ENCODE data around the gene BBS9. TPM values are rescaled to one million over a fixed set of nuclear protein-coding genes. Genes with fewer than 3 reads are reported as not detected.

BBS9 gene
- total RNA-seq, 1 experiment from 2014 or later, result 26.4 TPM

DNA sequence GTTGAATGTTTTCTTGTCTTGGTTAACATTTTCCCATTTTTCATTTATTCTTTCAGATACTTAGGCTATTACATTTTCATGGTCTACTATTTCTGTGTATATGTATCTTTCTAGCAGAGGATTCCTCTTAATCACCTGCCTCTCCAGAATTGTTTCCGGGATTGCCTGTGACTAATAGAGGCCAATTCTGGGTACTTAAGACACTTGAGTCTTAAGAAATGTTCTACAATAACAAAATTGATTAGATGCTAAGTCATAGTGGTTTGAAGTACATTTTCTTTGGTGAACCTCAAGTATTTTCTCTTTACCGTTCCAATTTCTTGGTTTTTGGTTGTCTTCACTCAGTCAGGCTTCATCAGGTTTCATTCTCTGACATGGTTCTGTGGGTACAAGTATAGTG is 26.4 kb downstream of the BBS9 start:
- H3K9me3 Mint-ChIP-seq, result no peaks in the 10 kb centered on the region
- Histone ChIP-seq H3K4me1 (ENCODE audit: insufficient read depth, low read length) (no peaks in the 10 kb centered on the region), H4K5ac (ENCODE audit: insufficient read length, low read depth, low read length) (no peak overlapping the region), H3K27me3 (ENCODE audit: insufficient read depth, low read length) (no peaks in the 10 kb centered on the region), H3K27ac (ENCODE audit: insufficient read length, low read depth, low read length) (no peak overlapping the region), H4K8ac (replicated peaks; ENCODE audit: insufficient read length, low read depth, low read length) (no peak overlapping the region), H2BK15ac (ENCODE audit: low read depth, low read length) (no peak overlapping the region), H3K23ac (ENCODE audit: insufficient read length, low read depth, low read length) (no peak overlapping the region), H3T11ph (ENCODE audit: low read length) (no peak overlapping the region), H3K9ac (ENCODE audit: extremely low read depth, insufficient read length, low read length) (no peak overlapping the region), H4K91ac (ENCODE audit: insufficient read length, low read depth, low read length) (no peak overlapping the region), H2BK5ac (ENCODE audit: insufficient read length, low read length) (no peak overlapping the region), H3K4me2 (ENCODE audit: insufficient read depth, insufficient read length, low read length) (no peak overlapping the region), H3K4ac (ENCODE audit: low read depth, low read length) (no peak overlapping the region), H2AK5ac (ENCODE audit: insufficient read length, low read length) (no peak overlapping the region), H3K14ac (ENCODE audit: insufficient read depth, low read length) (no peak overlapping the region), H3K23me2 (ENCODE audit: insufficient read length, low read depth, low read length, poor library complexity, severe bottlenecking) (no peaks in the 10 kb centered on the region), H3K9me3 (ENCODE audit: control insufficient read depth, low read depth, low read length) (no peaks in the 10 kb centered on the region), H3K18ac (ENCODE audit: insufficient read length, low read depth, low read length) (no peak overlapping the region), H3K79me2 (ENCODE audit: insufficient read depth, low read length) (no peaks in the 10 kb centered on the region), H2BK120ac (ENCODE audit: low read depth, low read length, poor library complexity, severe bottlenecking) (no peak overlapping the region), H4K20me1 (ENCODE audit: control insufficient read depth, insufficient read depth, insufficient read length) (no peaks in the 10 kb centered on the region), H2BK12ac (ENCODE audit: insufficient read length, low read depth, low read length) (no peak overlapping the region), H2AFZ (ENCODE audit: low read length) (no peak overlapping the region), H3K56ac (ENCODE audit: insufficient read length, low read depth, low read length) (no peak overlapping the region), H2BK20ac (ENCODE audit: low read depth, low read length, poor library complexity, severe bottlenecking) (no peak overlapping the region), H3K79me1 (ENCODE audit: insufficient read depth, low read depth, low read length, poor library complexity, severe bottlenecking) (no peaks in the 10 kb centered on the region)
- TF ChIP-seq, protein P1, sequence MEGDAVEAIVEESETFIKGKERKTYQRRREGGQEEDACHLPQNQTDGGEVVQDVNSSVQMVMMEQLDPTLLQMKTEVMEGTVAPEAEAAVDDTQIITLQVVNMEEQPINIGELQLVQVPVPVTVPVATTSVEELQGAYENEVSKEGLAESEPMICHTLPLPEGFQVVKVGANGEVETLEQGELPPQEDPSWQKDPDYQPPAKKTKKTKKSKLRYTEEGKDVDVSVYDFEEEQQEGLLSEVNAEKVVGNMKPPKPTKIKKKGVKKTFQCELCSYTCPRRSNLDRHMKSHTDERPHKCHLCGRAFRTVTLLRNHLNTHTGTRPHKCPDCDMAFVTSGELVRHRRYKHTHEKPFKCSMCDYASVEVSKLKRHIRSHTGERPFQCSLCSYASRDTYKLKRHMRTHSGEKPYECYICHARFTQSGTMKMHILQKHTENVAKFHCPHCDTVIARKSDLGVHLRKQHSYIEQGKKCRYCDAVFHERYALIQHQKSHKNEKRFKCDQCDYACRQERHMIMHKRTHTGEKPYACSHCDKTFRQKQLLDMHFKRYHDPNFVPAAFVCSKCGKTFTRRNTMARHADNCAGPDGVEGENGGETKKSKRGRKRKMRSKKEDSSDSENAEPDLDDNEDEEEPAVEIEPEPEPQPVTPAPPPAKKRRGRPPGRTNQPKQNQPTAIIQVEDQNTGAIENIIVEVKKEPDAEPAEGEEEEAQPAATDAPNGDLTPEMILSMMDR (conservative IDR thresholded peaks at IDR 0.05), result no peak
- no peaks in the 10 kb centered on the region for H3K4me1 Mint-ChIP-seq
- H3K27me3 Mint-ChIP-seq (ENCODE audit: low read depth), result no peaks in the 10 kb centered on the region
- H3K27ac Mint-ChIP-seq, result no peak overlapping the region
- H3K36me3 Mint-ChIP-seq (ENCODE audit: insufficient read depth in 1 of 3, low read depth in 3 of 3), result no peaks in the 10 kb centered on the region
- no peak for DNase-seq
- no CpG with 5 or more reads among the region's 2 CpGs for WGBS (ENCODE audit: extremely low coverage, insufficient read length, low lambda C conversion rate)
- H3K4me3 Mint-ChIP-seq, result no peak overlapping the region
